Activated CD8-positive, alpha-beta memory T cell treated with anti-CD3 and anti-CD28 coated beads for 1 hour (primary cell): ENCODE measurements around the gene ATP1B1.
"Not testable (repeated sequence)": the region's sequence is repeated elsewhere in the genome, so short reads cannot be mapped to it uniquely, and the experiment has no call there.

Source experiments
- DNase-seq, 2 donors: peaks; one replicate each; pipeline ENCODE4 v3.0.0-alpha.2; 2020; ENCODE audit warnings: low read depth in 1 of 2; ENCODE audit errors: extremely low read depth in 1 of 2

Gene ATP1B1

GRCh38 chr1:169113613-169114119 lies 7.2 kb downstream of the ATP1B1 start:
- DNase-seq: no peak

DNA sequence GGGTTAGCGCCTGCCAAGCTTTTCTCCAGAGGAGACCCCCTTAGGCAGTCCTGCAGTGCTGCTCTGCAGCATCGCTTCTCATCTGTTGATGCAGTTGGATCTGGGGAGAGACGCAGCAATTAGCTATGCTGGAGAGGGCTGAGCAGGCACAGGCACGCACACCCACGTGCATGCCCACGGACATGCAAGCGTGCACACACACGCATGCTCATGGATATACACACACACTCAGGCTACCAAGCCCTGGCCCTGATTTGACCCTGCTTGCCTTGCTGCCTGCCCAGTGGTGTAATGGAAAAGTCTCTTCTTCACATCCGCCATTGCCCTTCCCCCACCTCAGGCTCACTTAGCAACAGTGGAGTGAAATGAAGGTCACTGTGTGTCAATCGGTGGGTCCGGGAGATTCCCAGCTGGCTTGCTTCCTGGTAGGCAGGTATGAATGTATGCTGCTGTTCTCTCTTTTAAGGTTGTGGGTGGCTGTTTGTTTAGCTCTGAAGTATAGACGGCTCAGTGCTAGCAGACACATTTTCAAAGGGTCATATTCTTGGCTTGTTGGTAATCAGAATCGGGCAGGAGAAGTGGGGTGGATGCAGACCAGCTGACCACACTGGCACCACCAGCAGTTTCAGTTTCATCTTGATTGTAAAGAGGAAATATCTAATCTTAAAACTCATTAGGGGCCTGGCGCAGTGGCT lies 9.5 kb downstream of the ATP1B1 start:
- DNase-seq: no peak

DNA sequence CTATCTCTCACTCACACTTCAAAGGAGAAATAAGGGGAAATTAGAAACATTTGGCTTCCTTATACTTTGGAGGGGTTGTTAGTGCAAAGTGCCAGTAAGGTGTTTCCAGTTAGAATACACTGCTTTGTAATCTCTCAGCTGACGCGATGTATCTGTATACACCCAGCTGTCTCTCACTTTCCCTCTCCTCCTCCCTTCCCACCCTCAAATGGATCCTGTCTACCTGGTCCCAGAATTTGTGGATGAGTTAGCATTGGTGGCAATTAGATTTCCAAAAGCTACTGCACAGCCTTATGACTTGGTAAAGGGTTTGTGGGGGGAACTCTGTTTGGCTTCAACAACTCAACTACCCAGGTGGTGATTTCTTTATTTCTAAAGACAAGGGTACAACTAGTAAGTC lies 10.5 kb downstream of the ATP1B1 start:
- no peak for DNase-seq

DNA sequence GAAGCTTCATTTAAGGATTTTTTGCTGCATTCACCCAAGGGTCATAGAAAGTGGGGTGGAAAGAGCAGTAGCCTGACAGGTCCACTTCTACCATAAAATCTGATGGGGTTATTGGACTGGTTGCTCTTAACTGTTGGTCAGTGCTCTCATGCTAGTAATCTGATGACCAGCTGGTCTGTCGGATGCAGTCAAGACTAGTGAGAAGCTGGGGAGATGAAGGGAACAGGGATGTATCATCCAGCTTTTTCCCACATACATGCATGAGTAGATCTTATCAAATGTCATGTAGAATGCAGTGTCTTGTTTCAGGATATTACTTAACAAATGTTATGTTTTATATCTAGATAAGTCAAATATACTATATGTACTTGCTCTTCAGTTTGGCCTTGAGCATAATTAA lies 11.1 kb downstream of the ATP1B1 start:
- no peak for DNase-seq

DNA sequence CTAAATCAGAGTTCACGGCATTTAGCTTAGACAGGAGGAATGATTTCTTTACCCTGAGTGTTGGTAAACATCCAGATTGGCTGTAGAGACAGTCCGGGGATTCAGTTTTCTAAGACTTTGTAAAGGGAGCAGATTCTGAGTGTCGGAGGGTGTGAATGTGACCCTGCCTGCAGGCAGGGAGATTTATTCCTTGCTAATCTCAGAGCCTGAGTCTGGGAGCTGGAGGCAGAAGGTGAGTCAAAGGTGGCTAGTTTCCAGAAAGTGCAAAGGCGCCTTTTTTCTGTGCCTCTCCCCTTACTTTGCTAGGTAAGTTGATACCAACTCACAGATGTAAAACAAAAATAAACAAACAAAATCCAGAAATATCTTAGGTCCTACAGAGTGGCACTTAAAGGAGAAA lies 11.7 kb downstream of the ATP1B1 start:
- DNase-seq: no peak

- no peak for DNase-seq
These were observed 12.9 kb downstream of the ATP1B1 start for GRCh38 chr1:169119405-169119804.

DNA sequence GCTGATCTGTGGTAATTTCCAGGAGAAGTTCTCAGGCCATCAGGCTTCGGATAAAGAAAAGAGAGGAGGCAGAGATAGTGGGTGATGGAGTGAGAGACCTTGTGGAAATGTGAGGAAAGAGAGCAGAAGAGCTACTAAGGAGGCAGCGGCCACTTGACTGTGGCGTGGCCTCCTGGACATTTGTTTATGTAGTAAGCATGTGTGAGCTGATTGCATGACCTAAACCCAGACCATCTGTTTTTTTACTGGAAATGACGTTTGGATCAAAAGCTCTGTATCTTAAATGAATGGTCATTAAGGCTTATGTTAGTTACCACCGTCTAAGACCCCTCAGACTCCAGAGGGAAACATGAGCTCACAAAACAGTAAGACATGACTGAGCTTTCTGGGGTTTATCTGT lies 13.6 kb downstream of the ATP1B1 start:
- no peak for DNase-seq

- DNase-seq: no peak
These were observed 14.8 kb downstream of the ATP1B1 start for GRCh38 chr1:169121146-169121923.

- no peak for DNase-seq
These were observed 16.5 kb downstream of the ATP1B1 start for GRCh38 chr1:169122976-169123375.

DNA sequence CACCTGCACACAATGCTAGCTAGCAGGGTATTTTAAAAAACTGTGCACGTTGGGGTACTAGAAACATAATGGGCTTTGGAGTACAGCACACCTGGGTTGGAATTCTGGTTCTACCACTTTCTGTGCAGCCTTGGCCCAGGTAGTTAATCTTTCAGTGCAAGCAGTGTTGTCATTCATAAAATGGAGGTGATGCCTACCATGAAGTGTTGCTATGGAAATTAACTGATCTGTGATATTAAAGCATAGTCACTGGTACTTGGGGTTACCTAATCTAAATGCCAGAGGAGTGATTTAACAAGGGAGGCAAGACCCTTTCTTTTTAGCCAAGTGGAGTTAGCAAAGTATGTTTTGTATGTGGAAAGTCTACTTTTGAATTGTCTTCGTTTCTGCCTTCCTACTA lies 18.0 kb downstream of the ATP1B1 start:
- DNase-seq: no peak

DNA sequence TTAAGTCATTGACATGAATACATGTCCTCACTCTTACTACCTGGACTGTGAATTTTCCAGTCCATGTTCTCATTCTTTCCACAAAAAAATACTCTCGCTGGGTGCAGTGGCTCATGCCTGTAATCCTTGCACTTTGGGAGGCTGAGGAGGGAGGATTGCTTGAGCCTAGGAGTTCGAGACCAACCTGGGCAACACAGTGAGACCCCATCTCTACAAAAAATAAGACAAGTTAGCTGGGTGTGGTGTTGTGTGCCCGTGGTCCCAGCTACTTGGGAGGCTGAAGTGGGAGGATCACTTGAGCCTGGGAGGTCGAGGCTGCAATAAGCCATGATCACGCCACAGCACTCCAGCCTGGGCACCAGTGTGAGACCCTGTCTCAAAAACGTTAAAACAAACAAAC lies 19.1 kb downstream of the ATP1B1 start:
- DNase-seq: not testable (repeated sequence)

DNA sequence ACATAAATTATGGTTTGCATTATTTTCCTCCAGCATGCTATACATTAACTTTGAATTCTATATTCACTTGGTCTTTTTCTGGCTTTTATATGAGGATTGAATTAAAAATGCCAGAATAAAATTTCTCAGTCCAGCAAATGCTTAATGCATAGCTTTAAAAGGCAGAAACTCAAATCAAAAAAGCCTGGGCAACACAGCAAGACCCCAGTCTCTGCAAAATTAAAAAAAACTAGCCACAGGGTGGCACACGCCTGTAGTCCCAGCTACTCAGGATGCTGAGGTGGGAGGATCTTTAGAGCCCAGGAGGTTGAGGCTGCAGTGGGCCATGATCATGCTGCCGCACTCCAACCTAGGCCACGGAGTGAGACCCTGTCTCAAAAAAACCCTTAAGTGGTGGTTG lies 19.8 kb downstream of the ATP1B1 start:
- DNase-seq: no peak

- DNase-seq: no peak
These were observed 20.8 kb downstream of the ATP1B1 start for GRCh38 chr1:169127305-169127704.

GRCh38 chr1:169128562-169128961 lies 22.1 kb downstream of the ATP1B1 start:
- DNase-seq: no peak

DNA sequence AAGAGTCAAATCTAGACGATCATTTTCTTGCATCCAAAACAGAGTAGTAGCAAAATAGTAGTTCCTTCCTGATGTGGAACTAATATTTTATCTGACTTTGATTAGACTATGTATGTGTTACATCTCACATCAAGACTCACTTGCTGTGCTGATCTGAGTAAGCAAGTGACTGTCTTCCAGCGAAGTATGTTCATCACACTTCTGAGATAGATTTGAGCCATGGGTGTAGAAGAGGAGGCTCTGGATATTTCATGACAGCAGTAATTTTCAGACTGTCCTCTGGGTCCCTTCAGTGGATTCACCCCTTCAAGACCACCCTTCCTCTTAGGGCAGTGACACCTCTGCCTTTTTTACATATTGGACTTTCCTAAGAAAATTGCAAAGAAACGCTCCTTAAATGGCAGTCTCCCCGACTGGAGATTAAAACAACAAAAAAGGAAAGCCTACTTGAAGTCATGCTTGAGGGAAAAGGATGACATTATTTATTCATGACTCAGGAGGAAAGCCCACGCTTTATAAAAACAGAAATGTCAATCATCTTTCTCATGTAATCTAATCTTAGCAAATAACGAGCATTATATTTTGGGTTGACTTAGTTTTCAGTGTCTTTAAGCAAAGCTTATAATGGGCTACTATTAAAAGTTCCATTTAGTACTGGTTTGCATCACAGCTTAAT lies 22.8 kb downstream of the ATP1B1 start:
- DNase-seq: no peak

GRCh38 chr1:169130683-169131082 lies 24.2 kb downstream of the ATP1B1 start:
- DNase-seq: no peak

GRCh38 chr1:169132512-169133227 lies 26.2 kb downstream of the ATP1B1 start:
- DNase-seq: no peak

DNA sequence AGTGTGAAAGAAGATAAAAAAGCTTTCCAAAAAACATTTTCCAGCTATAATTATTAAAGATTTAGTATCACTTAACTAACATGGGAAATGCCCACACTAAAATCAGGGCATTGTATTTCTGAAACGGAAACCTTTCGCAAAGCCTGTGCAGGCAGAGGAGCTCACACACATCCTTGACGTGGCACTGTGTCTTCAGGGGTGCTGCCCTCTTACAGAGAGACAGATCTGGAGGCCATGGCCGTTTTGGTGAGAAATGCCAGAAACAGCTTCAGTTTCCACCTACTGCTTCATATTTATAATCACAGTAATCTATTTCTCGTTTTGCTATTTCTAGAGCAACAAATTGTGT lies 26.7 kb downstream of the ATP1B1 start:
- DNase-seq: no peak

DNA sequence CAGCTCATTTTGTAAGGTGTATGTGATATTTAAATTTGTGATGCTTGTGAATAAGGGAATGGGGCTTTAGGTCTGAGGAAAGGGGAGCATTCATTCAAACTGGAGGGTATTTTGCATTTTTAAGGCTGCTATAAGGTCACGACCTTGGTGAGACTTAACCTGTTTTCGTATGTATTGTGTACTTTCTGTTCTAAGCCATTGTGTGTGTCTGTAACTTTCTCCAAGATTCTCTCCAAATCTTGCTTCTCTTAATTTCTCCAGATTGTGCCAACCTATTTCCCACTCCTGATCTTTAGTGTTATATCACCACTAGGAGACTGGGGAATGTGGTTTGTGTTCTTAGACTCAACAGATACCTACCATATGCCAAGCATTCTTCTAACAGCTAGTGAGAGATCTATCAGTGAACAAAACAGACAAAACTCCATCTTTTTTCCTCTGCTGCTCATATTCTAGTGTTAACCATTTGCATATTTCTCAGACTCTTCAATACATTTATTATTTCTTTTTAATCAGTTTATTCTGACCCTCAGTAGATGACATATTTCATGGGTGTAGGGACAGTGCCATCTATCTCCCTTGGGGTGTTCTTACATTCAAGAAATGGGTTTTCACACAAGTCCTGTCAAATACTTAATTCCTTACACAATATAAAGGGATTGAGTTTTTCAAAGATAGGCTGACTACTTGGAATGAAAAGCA lies 27.5 kb downstream of the ATP1B1 start:
- DNase-seq: no peak

DNA sequence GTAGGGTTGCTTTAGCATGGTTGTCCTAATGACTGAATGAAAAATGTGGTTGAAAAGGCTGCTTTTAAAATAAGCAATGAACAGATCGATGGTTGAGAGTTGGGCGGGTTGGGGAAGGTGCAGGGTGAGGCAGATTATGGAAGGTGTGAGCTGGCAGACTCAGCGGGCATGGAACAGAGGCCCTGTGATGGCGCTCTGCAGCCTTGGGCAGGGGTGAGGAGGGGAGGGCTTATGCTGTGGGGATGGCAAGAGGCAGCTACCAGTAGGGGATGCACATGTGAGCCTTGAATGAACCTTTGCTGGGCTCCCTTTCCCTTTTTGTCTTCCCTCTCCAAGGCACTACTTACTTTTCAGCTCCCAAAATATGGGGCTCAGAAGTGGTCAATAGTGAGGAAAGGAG lies 30.9 kb downstream of the ATP1B1 start:
- DNase-seq: no peak
